Astrocyte (in vitro differentiated cells and primary cell): ENCODE measurements around the gene TXLNB.

Experiments
- CTCF ChIP-seq: IDR thresholded peaks from 2 replicates; pipeline ENCODE4 v1.5.1; 2011; ENCODE audit warnings: low read depth, mild to moderate bottlenecking, inconsistent platforms, low read length, moderate library complexity; ENCODE audit not compliant: insufficient read depth
- EZH2 ChIP-seq: IDR thresholded peaks from 2 replicates; pipeline ENCODE4 v1.6.1; 2012; ENCODE audit warnings: mild to moderate bottlenecking, low read length, inconsistent platforms; ENCODE audit not compliant: insufficient read depth

- no peak for TF ChIP-seq EZH2
- TF ChIP-seq CTCF: peak; percentile 54
These were observed 41.3 kb downstream of the TXLNB start for GRCh38 chr6:139250296-139251044.
